ENCODE results near the gene AQP12B. TPM values are rescaled to one million over a fixed set of nuclear protein-coding genes. Genes with fewer than 3 reads are reported as not detected.
"Not testable (repeated sequence)": the region's sequence is repeated elsewhere in the genome, so short reads cannot be mapped to it uniquely, and the experiment has no call there.

The AQP12B gene
- total RNA-seq, 3 donors from 2014 or later, result not detected

DNA sequence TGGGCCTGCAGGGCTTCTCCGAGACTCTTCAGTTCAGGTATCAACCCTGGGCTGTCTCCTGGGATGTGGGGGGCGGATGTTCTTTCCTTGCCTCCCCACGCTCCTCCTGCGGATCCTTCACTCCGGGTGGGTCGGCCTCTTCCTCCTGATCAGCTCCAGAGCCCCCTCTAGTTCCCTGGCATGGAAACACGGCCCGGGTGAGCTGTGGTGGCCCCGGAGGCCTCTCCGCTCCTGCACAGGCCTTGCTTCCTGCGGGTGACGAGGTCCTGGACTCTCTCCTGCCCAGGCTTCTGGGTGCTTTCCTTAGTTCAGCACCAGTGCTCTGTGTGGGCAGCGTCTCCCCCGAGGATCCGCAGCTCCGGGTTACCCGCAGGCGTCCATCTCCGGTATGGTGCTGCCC, 12.9 kb upstream of the AQP12B start:
- H3K27ac ChIP-seq; H3K4me3 ChIP-seq; H3K9me3 ChIP-seq; H3K27me3 ChIP-seq; DNase-seq (ENCODE audit: low spot score in 2 of 2); H3K36me3 ChIP-seq; H3K4me1 ChIP-seq; intact Hi-C loops (cut with DNase I; ENCODE audit: low total_unique reads): not testable (repeated sequence)

DNA sequence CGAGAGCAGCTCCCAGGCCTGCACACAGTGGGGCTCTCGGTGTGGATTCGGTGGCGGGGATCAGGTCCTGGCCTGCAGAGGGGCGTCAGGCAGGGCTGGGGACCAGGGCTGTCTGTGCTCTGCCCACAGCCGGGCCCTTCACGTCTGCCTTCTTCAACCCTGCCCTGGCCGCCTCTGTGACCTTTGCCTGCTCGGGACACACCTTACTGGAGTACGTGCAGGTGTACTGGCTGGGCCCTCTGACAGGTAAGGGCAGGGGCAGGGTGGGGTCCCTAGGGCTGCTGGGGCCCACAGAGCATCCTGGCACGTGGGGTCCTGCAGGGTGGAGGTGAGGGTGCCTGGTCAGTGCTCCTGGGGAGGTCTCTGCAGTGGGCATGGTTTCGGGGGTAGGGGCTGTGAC, 11.6 kb upstream of the AQP12B start:
- H3K27ac ChIP-seq; H3K4me1 ChIP-seq; H3K27me3 ChIP-seq; H3K4me3 ChIP-seq; H3K9me3 ChIP-seq; DNase-seq (ENCODE audit: low spot score in 2 of 2); H3K36me3 ChIP-seq; intact Hi-C loops (cut with DNase I; ENCODE audit: low total_unique reads): not testable (repeated sequence)

DNA sequence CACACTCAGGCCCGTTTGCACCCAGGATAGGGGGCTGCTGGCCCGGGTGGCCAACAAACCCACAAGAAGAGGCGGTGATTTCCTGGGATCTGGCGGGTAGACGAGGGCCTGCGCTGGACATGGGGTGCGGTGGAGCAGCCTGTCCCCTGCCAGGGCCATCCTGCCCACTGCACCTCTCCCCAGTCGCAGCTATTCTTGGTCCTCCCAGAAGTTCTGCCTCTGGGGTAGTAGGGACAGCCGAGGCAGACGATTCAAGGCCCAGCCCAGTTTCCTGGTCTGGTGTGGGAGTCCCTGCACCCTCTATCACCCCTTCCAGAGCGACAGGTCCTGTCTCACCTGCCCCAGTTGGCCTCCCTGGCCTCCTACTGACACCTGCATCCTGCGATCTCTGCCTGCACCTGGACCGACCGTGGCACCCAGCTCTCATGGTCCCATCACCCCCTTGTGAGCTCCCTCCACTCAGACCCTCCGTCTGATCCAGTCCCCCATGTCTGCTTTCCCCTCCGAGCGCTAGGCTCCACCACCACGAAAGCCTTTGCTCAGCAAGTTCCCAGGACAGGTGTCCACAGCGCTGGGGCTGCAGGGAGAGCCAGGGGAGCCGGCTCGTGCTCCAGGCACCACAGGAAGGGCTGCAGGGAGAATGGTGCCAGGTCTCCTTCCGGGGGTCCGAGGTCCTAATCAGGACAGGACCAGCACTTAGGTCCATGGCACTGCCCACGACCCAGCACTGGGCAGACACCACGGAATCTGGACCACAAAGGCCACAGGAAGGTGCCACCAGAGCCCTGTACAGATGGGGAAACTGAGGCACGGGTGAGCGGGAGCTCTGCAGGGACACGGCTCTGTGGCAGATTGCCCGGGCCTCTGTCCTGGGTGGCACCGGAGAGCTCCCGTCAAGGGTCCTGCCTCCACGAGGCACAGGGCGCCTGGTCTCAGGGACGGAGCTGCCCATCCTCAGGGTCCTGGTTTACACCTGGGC, 10.2 kb upstream of the AQP12B start:
- H3K4me1 ChIP-seq; H3K9me3 ChIP-seq; H3K36me3 ChIP-seq; H3K4me3 ChIP-seq; DNase-seq (ENCODE audit: low spot score in 2 of 2); H3K27me3 ChIP-seq; H3K27ac ChIP-seq; intact Hi-C loops (cut with DNase I; ENCODE audit: low total_unique reads): not testable (repeated sequence)

DNA sequence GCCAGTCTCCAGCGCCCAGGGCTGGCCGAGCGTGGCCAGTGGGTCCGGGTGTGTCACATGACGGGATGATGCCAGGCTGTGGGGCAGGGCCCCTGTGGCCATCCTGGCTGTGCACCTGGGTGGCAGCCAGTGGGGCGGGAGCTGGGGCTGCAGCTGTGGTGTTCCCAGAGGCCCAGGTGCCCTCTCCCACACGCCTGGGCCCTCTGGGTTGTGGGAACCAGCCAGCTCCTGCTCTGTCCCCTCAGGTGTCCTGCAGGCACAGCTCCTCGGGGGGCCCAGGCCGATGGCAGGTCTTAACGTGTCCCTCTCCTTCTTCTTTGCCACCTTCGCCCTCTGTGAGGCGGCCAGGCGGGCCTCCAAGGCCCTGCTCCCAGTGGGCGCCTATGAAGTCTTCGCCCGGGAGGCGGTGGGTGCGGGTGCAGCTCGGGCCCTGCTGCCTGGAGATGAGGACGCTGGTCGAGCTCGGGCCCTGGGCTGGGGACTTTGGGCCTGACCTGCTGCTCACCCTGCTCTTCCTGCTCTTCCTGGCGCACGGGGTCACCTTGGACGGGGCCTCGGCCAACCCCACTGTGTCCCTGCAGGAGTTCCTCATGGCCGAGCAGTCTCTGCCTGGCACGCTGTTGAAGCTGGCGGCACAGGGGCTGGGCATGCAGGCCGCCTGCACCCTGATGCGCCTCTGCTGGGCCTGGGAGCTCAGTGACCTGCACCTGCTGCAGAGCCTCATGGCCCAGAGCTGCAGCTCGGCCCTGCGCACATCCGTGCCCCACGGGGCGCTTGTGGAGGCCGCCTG, 9.1 kb upstream of the AQP12B start, which contains the start of gene AQP12A:
Gene AQP12A (plus strand): TSS at position 236 of the 790 bp plus-strand sequence. CDS start 48 bp downstream, at position 284.
- not testable (repeated sequence) for H3K36me3 ChIP-seq

DNA sequence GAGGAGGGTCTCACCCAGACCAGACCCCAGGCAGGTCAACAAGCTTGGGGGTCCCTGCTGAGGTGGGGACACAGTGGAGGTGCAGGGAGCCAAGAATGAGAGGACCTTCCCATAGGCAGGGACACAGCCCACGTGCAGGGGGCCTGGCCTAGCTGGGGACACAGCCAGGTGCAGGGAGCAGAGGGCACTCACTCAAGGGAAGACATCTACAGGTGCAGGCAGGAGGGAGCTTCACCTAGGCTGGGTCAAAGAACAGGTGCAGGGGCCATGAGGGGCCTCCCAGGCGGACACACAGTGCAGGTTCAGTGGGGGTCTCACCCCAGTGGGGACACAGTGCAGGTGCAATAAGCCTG, 8.4 kb upstream of the AQP12B start:
- H3K9me3 ChIP-seq; H3K4me3 ChIP-seq; intact Hi-C loops (cut with DNase I; ENCODE audit: low total_unique reads); H3K4me1 ChIP-seq; DNase-seq (ENCODE audit: low spot score in 2 of 2); H3K27me3 ChIP-seq; H3K36me3 ChIP-seq; H3K27ac ChIP-seq: not testable (repeated sequence)

More for the DNA sequence above, 9.1 kb upstream of the AQP12B start, which contains the start of gene AQP12A:
- intact Hi-C loops (cut with DNase I; ENCODE audit: low total_unique reads); H3K4me1 ChIP-seq; H3K9me3 ChIP-seq; H3K27ac ChIP-seq; DNase-seq (ENCODE audit: low spot score in 2 of 2); H3K27me3 ChIP-seq; H3K4me3 ChIP-seq: not testable (repeated sequence)

DNA sequence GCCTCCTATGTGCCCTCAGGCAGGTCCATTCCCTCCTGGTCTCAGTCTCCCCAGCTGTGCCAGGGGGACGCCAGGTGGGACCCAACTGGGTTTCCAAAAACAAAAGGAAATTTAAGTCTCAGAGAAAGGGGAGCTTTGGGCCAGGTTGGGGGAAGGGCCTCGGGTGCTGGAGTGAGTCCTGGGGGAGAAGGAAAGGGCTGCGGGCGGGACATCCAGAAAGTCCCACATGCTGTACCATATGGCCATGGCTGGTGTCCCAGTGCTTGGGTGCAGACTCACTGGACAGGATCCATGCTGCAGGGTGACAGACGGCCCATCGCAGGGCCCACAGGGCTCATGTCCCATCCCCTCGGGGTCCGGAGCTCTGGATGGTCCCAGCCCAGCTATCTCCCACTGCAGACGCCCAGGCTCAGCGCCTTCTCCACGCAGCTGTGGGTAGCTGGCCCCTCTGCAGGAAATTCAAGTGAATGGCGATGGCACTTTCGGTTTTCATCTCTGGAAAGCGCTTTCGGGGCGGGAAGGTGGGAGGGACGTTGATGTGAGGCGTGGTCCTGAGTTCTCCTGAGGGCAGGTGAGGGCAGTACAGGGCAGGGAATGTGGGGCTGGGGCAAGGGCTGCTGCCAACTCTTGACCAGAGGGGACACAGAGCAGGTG, 7.9 kb upstream of the AQP12B start:
- H3K36me3 ChIP-seq, result not testable (repeated sequence)

DNA sequence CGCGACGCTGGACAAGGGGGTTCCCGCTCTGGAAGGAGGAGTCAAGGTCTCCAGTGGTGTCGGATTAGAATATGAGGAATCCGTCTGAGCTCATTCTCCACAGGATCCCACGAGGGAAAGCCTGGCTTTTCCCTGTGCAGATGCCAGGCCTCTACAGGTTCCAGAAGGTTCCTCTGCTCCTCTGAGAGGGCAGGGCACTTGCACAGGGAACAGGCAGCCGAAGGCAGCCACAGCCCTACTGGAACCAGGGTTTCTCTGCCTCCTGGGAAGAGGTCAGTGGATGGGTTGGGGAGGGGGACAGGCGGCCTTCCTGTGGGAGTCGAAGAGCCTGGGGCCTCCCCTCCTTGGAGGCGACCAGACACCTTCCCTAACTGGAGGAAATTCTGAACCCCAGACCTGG, 7.3 kb upstream of the AQP12B start:
- H3K4me1 ChIP-seq, result no peaks in the 10 kb centered on the region
- H3K36me3 ChIP-seq, result no peaks in the 10 kb centered on the region
- H3K9me3 ChIP-seq, result no peaks in the 10 kb centered on the region
- H3K4me3 ChIP-seq, result no peak overlapping the region
- intact Hi-C loops (cut with DNase I; ENCODE audit: low total_unique reads), result no loop called here
- DNase-seq (ENCODE audit: low spot score in 2 of 2), result no peak
- peaks cover 0 to 4% of the 10 kb centered on the region in 2 donors for H3K27me3 ChIP-seq
- no peak overlapping the region for H3K27ac ChIP-seq
- TF ChIP-seq, protein P1, sequence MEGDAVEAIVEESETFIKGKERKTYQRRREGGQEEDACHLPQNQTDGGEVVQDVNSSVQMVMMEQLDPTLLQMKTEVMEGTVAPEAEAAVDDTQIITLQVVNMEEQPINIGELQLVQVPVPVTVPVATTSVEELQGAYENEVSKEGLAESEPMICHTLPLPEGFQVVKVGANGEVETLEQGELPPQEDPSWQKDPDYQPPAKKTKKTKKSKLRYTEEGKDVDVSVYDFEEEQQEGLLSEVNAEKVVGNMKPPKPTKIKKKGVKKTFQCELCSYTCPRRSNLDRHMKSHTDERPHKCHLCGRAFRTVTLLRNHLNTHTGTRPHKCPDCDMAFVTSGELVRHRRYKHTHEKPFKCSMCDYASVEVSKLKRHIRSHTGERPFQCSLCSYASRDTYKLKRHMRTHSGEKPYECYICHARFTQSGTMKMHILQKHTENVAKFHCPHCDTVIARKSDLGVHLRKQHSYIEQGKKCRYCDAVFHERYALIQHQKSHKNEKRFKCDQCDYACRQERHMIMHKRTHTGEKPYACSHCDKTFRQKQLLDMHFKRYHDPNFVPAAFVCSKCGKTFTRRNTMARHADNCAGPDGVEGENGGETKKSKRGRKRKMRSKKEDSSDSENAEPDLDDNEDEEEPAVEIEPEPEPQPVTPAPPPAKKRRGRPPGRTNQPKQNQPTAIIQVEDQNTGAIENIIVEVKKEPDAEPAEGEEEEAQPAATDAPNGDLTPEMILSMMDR (IDR thresholded peaks at IDR 0.05), result no peak
- TF ChIP-seq POLR2AphosphoS5 (IDR thresholded peaks at IDR 0.05) (no peak), POLR2A (IDR thresholded peaks at IDR 0.05) (no peak)

More for the DNA sequence above, 7.9 kb upstream of the AQP12B start:
- H3K27me3 ChIP-seq; H3K4me1 ChIP-seq; H3K9me3 ChIP-seq; H3K27ac ChIP-seq; H3K4me3 ChIP-seq; intact Hi-C loops (cut with DNase I; ENCODE audit: low total_unique reads); DNase-seq (ENCODE audit: low spot score in 2 of 2): not testable (repeated sequence)

DNA sequence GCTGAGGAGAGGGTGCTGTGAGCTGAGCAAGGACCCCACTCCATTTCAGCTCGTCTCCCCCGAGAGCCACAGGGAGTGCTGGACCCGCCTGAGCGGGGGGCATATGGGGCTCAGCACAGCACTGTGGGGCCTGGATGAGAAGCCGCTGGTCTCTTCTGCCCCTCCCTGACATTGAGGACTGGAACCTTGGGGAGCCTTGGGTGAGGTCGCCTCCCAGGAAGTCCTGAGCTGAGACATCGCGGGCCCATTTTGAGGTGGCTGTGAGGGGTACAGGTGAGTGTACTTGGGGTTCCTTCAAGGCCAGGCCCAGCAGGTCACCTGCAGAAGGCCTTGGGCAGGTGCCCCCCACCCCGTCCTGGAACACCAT, 5.9 kb upstream of the AQP12B start:
- Histone ChIP-seq H3K4me1 (no peaks in the 10 kb centered on the region), H3K9me3 (no peaks in the 10 kb centered on the region), H3K27ac (no peak overlapping the region), H3K27me3 (peaks cover 0 to 4% of the 10 kb centered on the region in 2 donors), H3K4me3 (no peak overlapping the region), H3K36me3 (no peaks in the 10 kb centered on the region)
- TF ChIP-seq POLR2AphosphoS5 (IDR thresholded peaks at IDR 0.05) (no peak), POLR2A (IDR thresholded peaks at IDR 0.05) (no peak)
- TF ChIP-seq, protein P1 (IDR thresholded peaks at IDR 0.05), result no peak
- intact Hi-C loops (cut with DNase I; ENCODE audit: low total_unique reads), result no loop called here
- DNase-seq (ENCODE audit: low spot score in 2 of 2), result no peak
